Hematopoietic multipotent progenitor cell treated with erythropoietin and hydrocortisone succinate and interleukin-3 and kit ligand, for 4 days (in vitro differentiated cells): ENCODE results near the gene ZNF385B.

Experiments
- DNase-seq: peaks from one replicate; pipeline ENCODE4 v3.0.0-alpha.2; 2015

Gene ZNF385B

DNA sequence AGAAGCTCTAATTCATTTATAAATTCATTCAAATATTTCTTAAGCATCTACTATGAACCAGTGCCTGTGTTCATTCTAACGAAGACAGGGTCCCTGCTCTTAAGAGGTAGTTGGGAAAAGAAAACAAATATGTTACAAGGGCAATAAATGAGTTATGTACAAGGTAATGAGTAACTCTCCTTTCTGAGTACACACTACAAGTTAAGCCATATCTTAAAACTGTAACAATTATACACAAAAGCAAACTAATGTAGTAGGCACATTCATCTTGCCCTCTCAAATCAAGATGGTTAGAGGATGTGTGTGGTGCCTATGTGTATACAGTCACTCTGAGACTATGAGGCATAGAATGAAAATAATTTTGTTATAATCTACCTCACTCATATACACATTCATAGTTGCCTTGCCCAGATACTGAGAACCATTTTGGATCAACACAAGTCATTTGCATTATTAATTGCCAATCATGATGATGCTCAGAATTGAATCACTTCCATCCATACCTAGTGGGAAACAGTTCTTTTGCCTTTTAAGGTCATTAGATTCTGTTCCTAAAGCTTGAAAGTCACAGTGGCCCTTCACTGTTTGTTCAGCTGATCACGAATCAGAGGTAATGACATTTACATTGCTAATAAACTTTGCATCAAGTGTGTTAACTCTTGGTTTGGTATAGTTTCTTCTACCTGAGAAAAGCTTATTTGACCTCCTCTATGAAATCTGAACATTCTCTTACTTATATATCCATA is 283.1 kb downstream of the ZNF385B start:
- DNase-seq = no peak

DNA sequence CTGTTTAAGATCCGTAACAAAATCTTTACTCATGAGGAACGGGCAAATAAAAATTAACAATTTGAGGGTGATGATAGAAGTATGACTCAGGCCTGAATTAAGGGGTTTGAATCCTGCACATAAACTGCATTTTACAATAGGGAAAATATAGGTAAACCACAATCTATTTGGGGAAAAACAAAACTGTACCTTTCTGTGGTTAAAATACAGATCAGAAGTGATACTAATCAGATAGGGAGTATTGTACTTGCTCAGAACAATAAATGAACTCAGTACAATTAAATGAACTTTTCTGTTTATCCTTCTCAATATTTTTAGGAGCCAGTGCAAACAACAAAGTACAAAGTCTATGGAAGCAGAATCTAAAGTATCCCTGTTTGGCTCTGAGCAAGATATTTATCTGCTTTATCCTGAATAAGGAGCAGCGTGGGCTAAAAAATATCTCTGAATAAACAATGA is 287.3 kb downstream of the ZNF385B start:
- DNase-seq = no peak

DNA sequence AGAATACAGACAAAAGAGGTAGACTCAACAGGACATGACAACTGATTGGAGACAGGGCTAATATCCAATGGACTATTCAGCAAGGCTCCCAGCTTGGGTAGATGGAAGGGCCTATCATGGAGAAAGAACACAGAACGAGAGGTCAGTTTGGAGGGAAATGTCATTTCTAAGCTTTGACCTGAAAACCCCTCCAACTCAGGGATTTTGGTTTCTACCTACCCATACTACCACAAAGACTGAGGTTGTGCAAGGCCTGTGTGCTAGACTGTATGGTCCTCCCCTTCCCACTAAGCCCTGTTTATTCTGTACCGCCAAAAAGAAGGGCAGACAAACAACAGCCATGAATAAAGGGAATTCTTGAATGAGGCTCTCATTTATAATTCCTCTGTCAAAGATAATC is 288.9 kb downstream of the ZNF385B start:
- no peak for DNase-seq

GRCh38 chr2:179571721-179572120 is 289.7 kb downstream of the ZNF385B start:
- no peak for DNase-seq

GRCh38 chr2:179571252-179571651 is 290.2 kb downstream of the ZNF385B start:
- no peak for DNase-seq

- no peak for DNase-seq
Observed at GRCh38 chr2:179569831-179570233, 291.6 kb downstream of the ZNF385B start.

DNA sequence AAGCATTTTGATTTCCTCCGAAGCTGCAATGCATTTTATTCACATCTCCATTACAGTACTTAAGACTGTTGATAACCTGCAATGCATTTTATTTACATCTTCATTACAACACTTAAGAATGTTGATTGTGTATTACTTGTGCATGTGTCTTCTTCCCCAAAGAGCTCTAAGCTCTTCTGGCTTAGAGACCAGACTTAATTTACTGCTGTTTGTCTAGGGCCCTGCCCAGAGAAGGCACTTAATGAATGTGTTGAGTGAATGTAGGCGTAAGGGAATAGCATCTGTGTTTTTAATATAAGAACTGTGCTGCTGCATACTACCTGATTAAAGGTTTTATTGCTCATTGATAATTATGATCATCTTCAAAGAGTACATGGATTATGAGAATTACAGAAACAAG is 295.6 kb downstream of the ZNF385B start:
- no peak for DNase-seq

DNA sequence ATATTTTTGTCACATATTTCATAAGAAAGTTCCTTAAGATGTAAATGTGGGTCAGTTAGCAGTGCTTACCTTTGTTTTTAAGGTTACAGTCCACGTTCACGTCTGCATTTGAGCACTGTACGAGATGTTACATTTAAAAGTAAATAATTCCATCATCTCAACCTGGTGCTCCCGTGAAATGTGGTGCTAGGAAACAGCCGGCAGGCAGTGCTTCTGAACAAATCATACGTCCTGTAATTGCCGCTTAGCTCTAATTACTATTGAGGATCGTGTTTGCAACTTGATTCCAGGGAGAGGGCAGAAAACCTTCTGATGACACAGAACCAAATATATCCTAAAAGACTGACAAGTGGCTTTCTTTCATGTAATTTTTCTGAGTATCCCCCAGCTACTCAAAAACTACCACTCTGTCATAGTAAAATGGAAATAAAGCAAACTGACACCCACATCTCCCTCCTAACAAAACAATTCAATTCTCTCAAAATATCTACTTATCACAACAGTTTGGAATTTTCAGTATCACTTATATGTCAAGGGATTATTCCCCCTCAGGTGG is 299.0 kb downstream of the ZNF385B start:
- no peak for DNase-seq

DNA sequence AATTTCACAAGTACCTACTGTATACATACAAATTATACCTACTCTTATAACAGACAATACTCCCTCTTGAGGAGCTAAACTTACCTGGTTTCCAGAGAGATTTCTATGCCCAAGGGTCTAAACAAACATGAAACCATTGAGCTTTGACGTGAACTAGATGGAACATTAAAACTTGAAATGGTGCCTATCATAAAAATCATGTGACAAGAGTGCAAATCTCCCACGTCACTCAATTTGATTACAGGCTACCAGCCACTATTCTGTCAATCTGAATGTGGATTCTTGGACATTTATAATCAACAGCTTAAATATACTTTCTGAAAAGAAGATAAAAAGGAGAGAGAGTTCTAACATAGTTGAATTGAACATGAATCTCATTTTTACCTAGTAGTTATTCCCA is 299.7 kb downstream of the ZNF385B start:
- DNase-seq = no peak

GRCh38 chr2:179560257-179560735 is 301.1 kb downstream of the ZNF385B start:
- DNase-seq = no peak

GRCh38 chr2:179559108-179559806 is 302.2 kb downstream of the ZNF385B start:
- no peak for DNase-seq

GRCh38 chr2:179558010-179558934 is 303.1 kb downstream of the ZNF385B start:
- no peak for DNase-seq

DNA sequence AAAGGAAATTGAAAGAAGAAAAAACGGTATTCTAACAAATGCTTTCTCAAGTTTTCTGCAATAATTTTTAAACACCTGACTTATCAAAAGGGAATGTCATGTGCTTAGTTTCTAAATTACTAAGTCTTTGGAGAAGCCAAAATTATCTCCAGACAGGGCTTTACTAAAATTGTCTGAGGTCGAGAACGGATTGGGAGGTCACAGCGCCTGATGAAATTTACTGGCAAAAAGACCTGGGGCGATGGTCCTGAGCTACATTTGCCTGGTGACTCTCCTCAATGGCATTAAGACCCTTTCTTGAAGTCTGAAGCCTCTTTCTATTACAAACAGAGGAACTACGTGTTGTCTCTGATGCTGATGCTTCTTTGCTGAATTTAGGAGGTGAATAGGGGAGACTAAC is 305.0 kb downstream of the ZNF385B start:
- DNase-seq = no peak

GRCh38 chr2:179555691-179556283 is 305.6 kb downstream of the ZNF385B start:
- no peak for DNase-seq

- no peak for DNase-seq
Observed at GRCh38 chr2:179554639-179555386, 306.6 kb downstream of the ZNF385B start.

DNA sequence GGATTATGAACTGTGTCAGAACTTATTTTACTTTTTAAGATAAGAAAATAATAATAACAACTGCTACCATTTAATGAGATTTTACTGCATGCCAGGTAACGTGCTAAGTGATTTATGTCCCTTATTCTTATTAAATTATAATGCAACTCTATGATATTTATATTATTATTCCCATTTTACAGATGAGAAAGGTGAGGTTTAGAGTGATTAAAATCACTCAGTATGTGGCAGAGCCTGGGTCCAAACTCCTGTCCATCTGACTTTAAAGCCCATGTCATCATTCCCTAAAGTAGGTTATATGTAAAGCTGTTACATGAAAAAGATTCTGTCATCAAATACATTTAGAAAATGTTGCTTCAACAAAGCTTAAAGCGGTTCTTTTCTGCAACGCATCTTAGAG is 308.0 kb downstream of the ZNF385B start:
- no peak for DNase-seq

DNA sequence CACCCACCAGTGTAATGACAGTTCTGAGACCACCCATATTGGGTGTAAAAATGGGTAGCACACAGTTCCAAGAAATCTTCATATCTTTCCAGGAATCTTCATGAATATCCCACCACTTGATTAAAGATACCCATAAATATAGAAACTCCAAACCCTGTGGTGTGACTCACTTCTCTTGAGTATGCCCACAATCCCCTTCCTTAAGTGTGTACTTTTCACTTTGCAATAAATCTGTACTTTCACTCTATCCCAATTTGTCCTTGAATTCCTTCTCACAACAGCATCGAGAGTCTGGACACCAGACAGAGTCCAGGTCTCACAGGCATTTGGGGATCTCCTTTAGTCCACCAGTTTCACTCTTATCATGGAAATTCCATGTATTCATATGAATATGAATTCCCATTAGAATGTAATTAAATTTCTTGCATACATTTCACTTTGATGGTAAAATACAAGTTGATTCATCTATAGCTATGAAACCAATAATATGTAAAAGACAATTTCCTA is 309.8 kb downstream of the ZNF385B start:
- no peak for DNase-seq

- DNase-seq = no peak
Observed at GRCh38 chr2:179550849-179551248, 310.6 kb downstream of the ZNF385B start.

DNA sequence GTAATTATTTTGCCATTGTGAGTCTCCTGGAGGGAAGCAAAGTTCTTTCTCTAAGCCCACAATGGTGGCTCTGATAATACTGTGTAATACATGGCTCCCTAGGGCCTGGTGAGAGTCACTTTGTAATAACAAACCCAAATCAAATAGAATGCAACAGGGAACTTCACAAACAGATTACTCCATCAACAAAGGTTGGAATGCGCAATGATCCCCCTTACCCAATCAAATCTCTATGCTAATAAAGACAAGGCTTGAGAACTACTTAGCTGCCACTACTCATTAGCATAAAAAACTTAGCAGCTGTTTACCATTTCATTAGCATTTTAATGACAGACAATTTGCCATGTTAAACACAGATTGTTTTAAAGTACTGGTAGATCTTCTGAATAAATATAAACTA is 311.2 kb downstream of the ZNF385B start:
- no peak for DNase-seq

- no peak for DNase-seq
Observed at GRCh38 chr2:179546656-179547055, 314.8 kb downstream of the ZNF385B start.

GRCh38 chr2:179545024-179545423 is 316.4 kb downstream of the ZNF385B start:
- no peak for DNase-seq
